Keratinocyte (primary cell): ENCODE measurements around the gene ELOVL7. TPM values are rescaled to one million over a fixed set of nuclear protein-coding genes. Genes with fewer than 3 reads are reported as not detected.

Experiments used
- DNase-seq: peaks from one replicate; pipeline ENCODE4 v3.0.0-alpha.2; 2011; ENCODE audit warnings: low read depth, missing footprints, low spot score
- FAIRE-seq: peaks from 2 replicates; lab custom pipeline; 2011; peaks lifted over from hg19 to GRCh38; lab: Jason Lieb, UNC
- H2AFZ ChIP-seq: 2 replicates; pipeline ENCODE4 v1.6.0; 2012; ENCODE audit warnings: low read length, control low read depth, inconsistent platforms; ENCODE audit not compliant: control insufficient read depth
- H3K27ac ChIP-seq: 2 replicates; pipeline ENCODE4 v1.5.1; 2011; ENCODE audit warnings: low read length; ENCODE audit not compliant: control insufficient read depth, insufficient read depth
- H3K27me3 ChIP-seq: 3 replicates; pipeline ENCODE4 v1.6.0; 2011; ENCODE audit warnings: low read length; ENCODE audit not compliant: control insufficient read depth, insufficient read depth; ENCODE audit errors: extremely low read depth
- H3K36me3 ChIP-seq, 2 experiments: 2 replicates in 1 of 2; 3 replicates in 1 of 2; pipeline ENCODE4 v1.5.1; 2011; ENCODE audit warnings: low read length in 2 of 2, mild to moderate bottlenecking in 1 of 2; ENCODE audit not compliant: control insufficient read depth in 2 of 2, insufficient read depth in 2 of 2; ENCODE audit errors: extremely low read depth in 1 of 2
- H3K4me1 ChIP-seq: 3 replicates; pipeline ENCODE4 v1.5.1; 2011; ENCODE audit warnings: low read length; ENCODE audit not compliant: control insufficient read depth, insufficient read depth; ENCODE audit errors: extremely low read depth
- H3K4me2 ChIP-seq: 3 replicates; pipeline ENCODE4 v1.6.0; 2011; ENCODE audit warnings: low read depth, low read length; ENCODE audit not compliant: control insufficient read depth, insufficient read depth; ENCODE audit errors: extremely low read depth
- H3K4me3 ChIP-seq, 3 experiments: fragments of 200-600 bp in 1 of 3; sonication (generic) in 1 of 3; 2 replicates in 2 of 3; 3 replicates in 1 of 3; pipeline ENCODE4 v1.5.1; 2011 to 2016; ENCODE audit warnings: low read length in 3 of 3, mild to moderate bottlenecking in 3 of 3, control low read depth in 2 of 3, inconsistent platforms in 1 of 3, low read depth in 1 of 3, mixed read lengths in 1 of 3, mixed run types in 1 of 3, moderate library complexity in 1 of 3; ENCODE audit not compliant: control insufficient read depth in 2 of 3, insufficient read depth in 2 of 3; ENCODE audit errors: extremely low read depth in 1 of 3
- H3K79me2 ChIP-seq: 2 replicates; pipeline ENCODE4 v1.6.0; 2012; ENCODE audit warnings: low read length; ENCODE audit not compliant: control insufficient read depth, insufficient read depth
- H3K9ac ChIP-seq: 3 replicates; pipeline ENCODE4 v1.6.0; 2011; ENCODE audit warnings: low read length; ENCODE audit not compliant: control insufficient read depth, insufficient read depth; ENCODE audit errors: extremely low read depth
- H3K9me1 ChIP-seq: 3 replicates; pipeline ENCODE4 v1.6.0; 2011; ENCODE audit warnings: low read length; ENCODE audit not compliant: control insufficient read depth, insufficient read depth; ENCODE audit errors: extremely low read depth
- H3K9me3 ChIP-seq: 2 replicates; pipeline ENCODE4 v1.5.1; 2012; ENCODE audit warnings: low read depth, low read length; ENCODE audit not compliant: control insufficient read depth
- H4K20me1 ChIP-seq: 3 replicates; pipeline ENCODE4 v1.6.0; 2011; ENCODE audit warnings: low read length; ENCODE audit not compliant: control insufficient read depth, insufficient read depth; ENCODE audit errors: extremely low read depth
- CTCF ChIP-seq, 3 experiments: IDR thresholded peaks in 1 of 3; conservative IDR thresholded peaks in 1 of 3; optimal IDR thresholded peaks in 1 of 3; 2 replicates in 2 of 3; 3 replicates in 1 of 3; pipeline versions ENCODE3 to v1.5.1; 2011; ENCODE audit warnings: low read length in 3 of 3, mild to moderate bottlenecking in 3 of 3, moderate library complexity in 2 of 3, control low read depth in 1 of 3, inconsistent platforms in 1 of 3; ENCODE audit not compliant: insufficient read depth in 2 of 3; ENCODE audit errors: extremely low read depth in 1 of 3
- EZH2 ChIP-seq: IDR thresholded peaks from one replicate; pipeline ENCODE4 v1.6.1; 2012; ENCODE audit warnings: inconsistent platforms, mild to moderate bottlenecking, low read length, moderate library complexity
- dilution Hi-C: fragments of 300-500 bp; cut with MboI; formaldehyde crosslinking; loops from one replicate; pipeline ENCODE4 v1.7.0; 2020; ENCODE audit warnings: low sequenced_read_pairs; ENCODE audit not compliant: extremely low pct_ligation_motif_present
- polyA plus RNA-seq, 5 experiments: library from polyadenylated mRNA; depleted of rRNA in 3 of 5; stranded (reverse) in 3 of 5; stranded (forward) in 1 of 5; unstranded in 1 of 5; fragments of >200 nt; gene quantifications; 1 replicate in 1 of 5; 2 replicates in 3 of 5; 3 replicates in 1 of 5; pipeline versions ENCODE4 v1.2.1 to v1.2.3, GENCODE V29; 2011 to 2012; ENCODE audit warnings: missing spikeins in 2 of 5, low read depth in 1 of 5, low replicate concordance in 1 of 5

The ELOVL7 gene
- polyA plus RNA-seq, 1 donor (not counting 4 experiments of a cell fraction or from before 2014, with no cell fraction given): 12.0 TPM

GRCh38 chr5:60727033-60727679, 116.9 kb downstream of the ELOVL7 start:
- Histone ChIP-seq H3K4me1 (no peaks in the 10 kb centered on the region), H3K79me2 (no peaks in the 10 kb centered on the region), H4K20me1 (no peaks in the 10 kb centered on the region), H3K27me3 (no peaks in the 10 kb centered on the region), H3K27ac (no peak overlapping the region), H2AFZ (no peak overlapping the region), H3K9ac (no peak overlapping the region), H3K36me3 (no peaks in the 10 kb centered on the region), H3K4me2 (no peak overlapping the region), H3K9me1 (no peaks in the 10 kb centered on the region), H3K4me3 (no peak overlapping the region), H3K9me3 (no peaks in the 10 kb centered on the region)
- no peak for TF ChIP-seq CTCF (optimal IDR thresholded peaks at IDR 0.05 in 1 of 3, IDR thresholded peaks at IDR 0.05 in 1 of 3, conservative IDR thresholded peaks at IDR 0.05 in 1 of 3; ENCODE audit: extremely low read depth in 1 of 3, insufficient read depth in 2 of 3, low read length in 3 of 3)
- TF ChIP-seq EZH2: no peak
- DNase-seq (no peak), FAIRE-seq (no peak)
- dilution Hi-C loops: no loop called here

GRCh38 chr5:60724126-60724525, 119.9 kb downstream of the ELOVL7 start:
- DNase-seq (no peak), FAIRE-seq (no peak)
- H3K4me3 ChIP-seq: no peak overlapping the region
- no peaks in the 10 kb centered on the region for H3K27me3 ChIP-seq
- H3K4me2 ChIP-seq: no peak overlapping the region
- no peaks in the 10 kb centered on the region for H3K9me1 ChIP-seq
- H3K4me1 ChIP-seq: no peaks in the 10 kb centered on the region
- no peak overlapping the region for H2AFZ ChIP-seq
- H3K36me3 ChIP-seq: no peaks in the 10 kb centered on the region
- no peak overlapping the region for H3K27ac ChIP-seq
- no peak for TF ChIP-seq CTCF (optimal IDR thresholded peaks at IDR 0.05 in 1 of 3, IDR thresholded peaks at IDR 0.05 in 1 of 3, conservative IDR thresholded peaks at IDR 0.05 in 1 of 3; ENCODE audit: extremely low read depth in 1 of 3, insufficient read depth in 2 of 3, low read length in 3 of 3)
- TF ChIP-seq EZH2: no peak
- dilution Hi-C loops: no loop called here
- H3K79me2 ChIP-seq: no peaks in the 10 kb centered on the region
- no peak overlapping the region for H3K9ac ChIP-seq
- no peaks in the 10 kb centered on the region for H3K9me3 ChIP-seq
- no peaks in the 10 kb centered on the region for H4K20me1 ChIP-seq
